Activated B cell treated with CpG ODN at 0.5 μM for 24 hours (primary cell): ENCODE measurements around the gene FZR1. TPM values are rescaled to one million over a fixed set of nuclear protein-coding genes. Genes with fewer than 3 reads are reported as not detected.

Source experiments
- ATAC-seq: fragments of 200-7000 bp; cut with Tn5 transposase; one replicate; pipeline ENCODE4 v1.10.0; 2021; ENCODE audit warnings: low read depth, mild to moderate bottlenecking, moderate library complexity
- CTCF ChIA-PET: fragments of 350-600 bp; sonication (Branson Sonifier 250); formaldehyde crosslinking; loops from one replicate; lab custom pipeline; 2021; ENCODE audit warnings: antibody characterized with exemption; lab: Charles Lee
- POLR2A ChIA-PET: fragments of 350-600 bp; sonication (Branson Sonifier 250); formaldehyde crosslinking; loops from one replicate; lab custom pipeline; 2021; ENCODE audit warnings: antibody characterized with exemption; lab: Charles Lee
- DNase-seq: peaks from one replicate; pipeline ENCODE4 v3.0.0; 2022
- H3K27ac Mint-ChIP-seq: one replicate; pipeline ENCODE4 v1.8.0; 2020; ENCODE audit warnings: mixed read lengths
- H3K27me3 Mint-ChIP-seq: one replicate; pipeline ENCODE4 v1.8.0; 2021; ENCODE audit warnings: mixed read lengths
- H3K36me3 Mint-ChIP-seq: one replicate; pipeline ENCODE4 v1.8.0; 2021; ENCODE audit warnings: low read depth, mixed read lengths
- H3K4me1 Mint-ChIP-seq: one replicate; pipeline ENCODE4 v1.8.0; 2021; ENCODE audit warnings: mixed read lengths
- H3K4me3 Mint-ChIP-seq: one replicate; pipeline ENCODE4 v1.8.0; 2020; ENCODE audit warnings: mild to moderate bottlenecking, mixed read lengths
- H3K9me3 Mint-ChIP-seq: one replicate; pipeline ENCODE4 v1.8.0; 2020; ENCODE audit warnings: mixed read lengths
- CTCF ChIP-seq: fragments of 200-600 bp; IDR thresholded peaks from one replicate; pipeline ENCODE4 v1.8.0; 2022; ENCODE audit warnings: antibody characterized with exemption, mild to moderate bottlenecking
- intact Hi-C: fragments of 100-400 bp; cut with micrococcal nuclease; formaldehyde crosslinking; loops from one replicate; pipeline ENCODE4 v1.15.1; 2024
- total RNA-seq: library from RNA; stranded (reverse); gene quantifications from 2 replicates; pipeline ENCODE4 v1.2.3, GENCODE V29; 2022

Gene FZR1
- total RNA-seq, 1 donor from 2014 or later: 66.0 TPM

- no peaks in the 10 kb centered on the region for H3K9me3 Mint-ChIP-seq
- ATAC-seq (no peak), DNase-seq (no peak)
- H3K27ac Mint-ChIP-seq: no peak overlapping the region
- POLR2A ChIA-PET: no interaction called here
- no peak for TF ChIP-seq CTCF
- H3K4me1 Mint-ChIP-seq: peaks cover 14% of the 10 kb centered on the region
- no peaks in the 10 kb centered on the region for H3K36me3 Mint-ChIP-seq
- CTCF ChIA-PET: no interaction called here
- intact Hi-C loops: no loop called here
- no peaks in the 10 kb centered on the region for H3K27me3 Mint-ChIP-seq
- H3K4me3 Mint-ChIP-seq: no peak overlapping the region
Measured at GRCh38 chr19:3474614-3475013, 31.5 kb upstream of the FZR1 start.

DNA sequence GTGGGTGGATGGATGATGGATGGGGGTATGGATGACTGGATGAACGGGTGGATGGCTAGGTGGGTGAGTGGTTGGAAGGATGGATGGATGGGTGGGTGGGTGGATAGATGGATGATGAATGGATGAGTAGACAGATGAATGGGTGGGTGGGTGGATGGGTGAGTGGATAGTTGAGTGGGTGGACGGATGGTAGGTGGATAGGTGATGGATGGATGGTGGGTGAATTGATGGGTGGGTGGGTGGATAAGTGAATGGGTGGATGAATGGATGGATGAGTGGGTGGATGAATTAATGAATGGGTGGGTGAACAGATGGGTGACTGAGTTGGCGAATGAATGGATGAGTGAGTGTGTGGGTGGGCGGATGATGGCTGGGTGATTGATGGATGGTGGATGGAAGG, 30.7 kb upstream of the FZR1 start:
- TF ChIP-seq CTCF: no peak
- ATAC-seq (no peak), DNase-seq (no peak)
- Mint-ChIP-seq H3K4me3 (no peak overlapping the region), H3K4me1 (peaks cover 14% of the 10 kb centered on the region), H3K27ac (no peak overlapping the region), H3K27me3 (no peaks in the 10 kb centered on the region), H3K9me3 (no peaks in the 10 kb centered on the region), H3K36me3 (no peaks in the 10 kb centered on the region)
- ChIA-PET CTCF (interaction anchor here (1.0 kb wide), 1 partner anchor 149 kb away, joined by 3 read pairs; no protein-coding TSS in a partner anchor), POLR2A (no interaction called here)
- intact Hi-C loops: no loop called here

DNA sequence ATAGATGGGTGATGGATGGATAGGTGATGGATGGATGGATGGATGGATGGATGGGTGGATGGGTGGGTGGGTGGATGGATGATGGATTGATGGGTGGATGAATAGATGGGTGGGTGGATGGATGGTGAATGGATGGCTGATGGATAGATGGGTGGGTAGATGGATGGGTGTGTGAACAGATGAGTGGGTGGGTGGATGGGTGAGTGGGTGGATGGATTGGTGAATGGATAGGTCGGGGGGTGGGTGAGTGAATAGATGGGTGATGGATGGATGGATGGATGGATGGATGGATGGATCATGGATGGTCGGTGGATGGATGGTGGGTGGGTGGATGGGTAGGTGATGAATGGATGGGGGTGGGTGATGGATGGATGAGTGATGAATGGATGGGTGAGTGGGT, 29.3 kb upstream of the FZR1 start:
- ATAC-seq (no peak), DNase-seq (no peak)
- intact Hi-C loops: no loop called here
- ChIA-PET CTCF (no interaction called here), POLR2A (no interaction called here)
- H3K27ac Mint-ChIP-seq: no peak overlapping the region
- no peaks in the 10 kb centered on the region for H3K9me3 Mint-ChIP-seq
- no peaks in the 10 kb centered on the region for H3K27me3 Mint-ChIP-seq
- H3K36me3 Mint-ChIP-seq: no peaks in the 10 kb centered on the region
- no peak overlapping the region for H3K4me3 Mint-ChIP-seq
- peaks cover 16% of the 10 kb centered on the region for H3K4me1 Mint-ChIP-seq
- TF ChIP-seq CTCF: no peak

- TF ChIP-seq CTCF: no peak
- DNase-seq (no peak), ATAC-seq (no peak)
- H3K27ac Mint-ChIP-seq: no peak overlapping the region
- no peaks in the 10 kb centered on the region for H3K36me3 Mint-ChIP-seq
- H3K4me1 Mint-ChIP-seq: peaks cover 16% of the 10 kb centered on the region
- H3K4me3 Mint-ChIP-seq: no peak overlapping the region
- ChIA-PET POLR2A (no interaction called here), CTCF (no interaction called here)
- intact Hi-C loops: no loop called here
- no peaks in the 10 kb centered on the region for H3K9me3 Mint-ChIP-seq
- H3K27me3 Mint-ChIP-seq: no peaks in the 10 kb centered on the region
Measured at GRCh38 chr19:3477506-3477905, 28.6 kb upstream of the FZR1 start.

DNA sequence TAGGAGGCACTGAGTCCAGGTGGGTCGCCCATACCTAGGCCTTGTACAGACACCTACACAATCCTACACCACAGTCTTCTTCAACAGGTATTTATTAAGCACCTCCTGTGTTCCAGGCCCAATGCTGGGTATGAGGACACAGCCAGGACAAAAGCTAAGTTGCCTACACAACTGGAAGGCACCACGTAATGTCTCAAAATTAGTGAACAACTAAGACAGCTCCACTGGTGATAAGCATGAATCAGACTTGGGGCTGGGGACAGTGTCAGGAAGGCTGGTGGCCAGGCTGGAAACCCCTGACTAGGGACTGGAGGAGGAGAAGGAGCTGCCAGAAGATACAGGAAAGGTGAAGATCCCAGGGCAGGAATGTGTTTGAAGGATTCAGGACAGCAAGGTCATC, 28.2 kb upstream of the FZR1 start:
- POLR2A ChIA-PET: interaction anchor here (1.9 kb wide), 1 partner anchor 285 kb away, joined by 17 read pairs; the partner anchor contains the start of gene MRPL54
- DNase-seq (no peak), ATAC-seq (no peak)

More for the DNA sequence above, 28.2 kb upstream of the FZR1 start:
- H3K4me1 Mint-ChIP-seq: peaks cover 16% of the 10 kb centered on the region
- intact Hi-C loops: no loop called here
- no peaks in the 10 kb centered on the region for H3K36me3 Mint-ChIP-seq
- no peaks in the 10 kb centered on the region for H3K27me3 Mint-ChIP-seq
- no peak overlapping the region for H3K27ac Mint-ChIP-seq
- no peaks in the 10 kb centered on the region for H3K9me3 Mint-ChIP-seq
- no peak for TF ChIP-seq CTCF
- H3K4me3 Mint-ChIP-seq: no peak overlapping the region
- CTCF ChIA-PET: no interaction called here
